ENCODE measurements around the gene GAST. TPM values are rescaled to one million over a fixed set of nuclear protein-coding genes. Genes with fewer than 3 reads are reported as not detected.

Gene GAST
- total and polyA plus RNA-seq, 9 of the 15 experiments (the other 6 are each of a cell fraction or from before 2014, with no cell fraction given) = not detected

DNA sequence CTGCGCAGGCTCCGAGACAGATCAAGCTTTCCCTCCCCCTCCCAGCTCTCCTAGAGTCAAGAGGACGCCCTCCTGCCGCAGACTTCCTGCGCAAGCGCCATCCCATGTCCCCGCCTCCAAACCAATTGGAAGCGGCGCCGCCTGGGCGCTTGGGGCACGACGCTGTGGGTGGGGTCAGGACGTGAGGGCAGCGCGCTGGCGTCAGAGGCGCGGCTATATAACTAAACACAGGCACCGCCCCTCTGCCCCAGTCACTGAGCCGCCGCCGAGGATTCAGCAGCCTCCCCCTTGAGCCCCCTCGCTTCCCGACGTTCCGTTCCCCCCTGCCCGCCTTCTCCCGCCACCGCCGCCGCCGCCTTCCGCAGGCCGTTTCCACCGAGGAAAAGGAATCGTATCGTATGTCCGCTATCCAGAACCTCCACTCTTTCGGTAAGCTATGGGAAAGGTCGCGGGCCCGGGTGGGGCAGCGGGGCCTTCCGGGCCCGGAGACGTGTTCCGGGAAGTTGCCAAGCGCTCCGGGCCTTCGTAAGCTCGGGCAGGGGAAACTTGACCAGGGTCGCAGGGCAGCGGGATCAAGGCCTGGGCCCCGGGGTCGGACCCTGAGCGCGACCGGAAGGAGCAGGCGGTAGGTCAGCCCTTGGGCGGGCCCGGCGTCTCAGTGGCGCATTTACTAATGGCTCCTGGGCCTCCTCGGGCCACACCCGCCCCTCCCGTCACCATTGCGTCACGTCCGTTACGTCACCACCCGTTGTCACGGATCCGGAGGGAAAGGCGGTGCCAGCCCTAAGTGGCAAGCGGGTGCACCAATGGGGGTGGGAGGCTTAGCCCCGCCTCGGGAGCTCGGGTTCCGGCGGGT, 23.3 kb upstream of the GAST start, which contains the start of gene EIF1 (continued):
- TF ChIP-seq SNRNP70 (optimal IDR thresholded peaks at IDR 0.05; ENCODE audit: low read depth, low read length) (no peak), ZNF696 (CRISPR knock-in tag; conservative IDR thresholded peaks at IDR 0.05) (no peak), SMAD4 (CRISPR knock-in tag; conservative IDR thresholded peaks at IDR 0.05) (peak; percentile 81), MTA1 (IDR thresholded peaks at IDR 0.05; ENCODE audit: borderline replicate concordance) (no peak), NR2C2 (CRISPR knock-in tag; IDR thresholded peaks at IDR 0.05) (peak; percentile 52), NR2C2 (tag; IDR thresholded peaks at IDR 0.05) (peak; percentile 96), NR1H2 (CRISPR knock-in tag; IDR thresholded peaks at IDR 0.05) (peak; percentile 88), ZNF561 (CRISPR knock-in tag; conservative IDR thresholded peaks at IDR 0.05) (no peak), PTRF (tag; IDR thresholded peaks at IDR 0.05) (no peak), LEF1 (IDR thresholded peaks at IDR 0.05) (no peak), TAF1 (IDR thresholded peaks at IDR 0.05; ENCODE audit: control insufficient read depth, extremely low read depth, insufficient read depth, low read length, severe bottlenecking) (peak; percentile 96), ZNF589 (CRISPR knock-in tag; IDR thresholded peaks at IDR 0.05; ENCODE audit: low read depth) (peak; percentile 91; the same call in 1 of the 2 replicates), CREB1 (IDR thresholded peaks at IDR 0.05) (peak; percentile 98), CREB1 (CRISPR knock-in tag; IDR thresholded peaks at IDR 0.05) (peak; percentile 96), RCOR1 (IDR thresholded peaks at IDR 0.05; ENCODE audit: borderline replicate concordance in 1 of 2, low read depth in 2 of 2, low read length in 2 of 2) (peak in 1 of 2 experiments; percentile 33; a peak in 1 of 4 replicates), ZNF785 (CRISPR knock-in tag; IDR thresholded peaks at IDR 0.05) (no peak), PHF20 (IDR thresholded peaks at IDR 0.05; ENCODE audit: partially characterized antibody) (peak; percentile 80), RBFOX2 (IDR thresholded peaks at IDR 0.05; ENCODE audit: low read depth, low read length) (peak; percentile 100), DMBX1 (CRISPR knock-in tag; IDR thresholded peaks at IDR 0.05; ENCODE audit: borderline replicate concordance) (no peak; the same call in 1 of the 2 replicates), ZNF143 (CRISPR knock-in tag; IDR thresholded peaks at IDR 0.05) (no peak), ZNF551 (CRISPR knock-in tag; IDR thresholded peaks at IDR 0.05) (no peak), CBFA2T2 (conservative IDR thresholded peaks at IDR 0.05) (no peak), HCFC1 (IDR thresholded peaks at IDR 0.05; ENCODE audit: low read depth, low read length) (peak; percentile 60), POU5F1 (IDR thresholded peaks at IDR 0.05; ENCODE audit: borderline replicate concordance, low read depth, low read length, partially characterized antibody) (no peak), KDM5B (IDR thresholded peaks at IDR 0.05; ENCODE audit: insufficient replicate concordance, low read depth, low read length) (peak; percentile 98), CC2D1A (IDR thresholded peaks at IDR 0.05) (no peak)
- TF ChIP-seq, protein P1, sequence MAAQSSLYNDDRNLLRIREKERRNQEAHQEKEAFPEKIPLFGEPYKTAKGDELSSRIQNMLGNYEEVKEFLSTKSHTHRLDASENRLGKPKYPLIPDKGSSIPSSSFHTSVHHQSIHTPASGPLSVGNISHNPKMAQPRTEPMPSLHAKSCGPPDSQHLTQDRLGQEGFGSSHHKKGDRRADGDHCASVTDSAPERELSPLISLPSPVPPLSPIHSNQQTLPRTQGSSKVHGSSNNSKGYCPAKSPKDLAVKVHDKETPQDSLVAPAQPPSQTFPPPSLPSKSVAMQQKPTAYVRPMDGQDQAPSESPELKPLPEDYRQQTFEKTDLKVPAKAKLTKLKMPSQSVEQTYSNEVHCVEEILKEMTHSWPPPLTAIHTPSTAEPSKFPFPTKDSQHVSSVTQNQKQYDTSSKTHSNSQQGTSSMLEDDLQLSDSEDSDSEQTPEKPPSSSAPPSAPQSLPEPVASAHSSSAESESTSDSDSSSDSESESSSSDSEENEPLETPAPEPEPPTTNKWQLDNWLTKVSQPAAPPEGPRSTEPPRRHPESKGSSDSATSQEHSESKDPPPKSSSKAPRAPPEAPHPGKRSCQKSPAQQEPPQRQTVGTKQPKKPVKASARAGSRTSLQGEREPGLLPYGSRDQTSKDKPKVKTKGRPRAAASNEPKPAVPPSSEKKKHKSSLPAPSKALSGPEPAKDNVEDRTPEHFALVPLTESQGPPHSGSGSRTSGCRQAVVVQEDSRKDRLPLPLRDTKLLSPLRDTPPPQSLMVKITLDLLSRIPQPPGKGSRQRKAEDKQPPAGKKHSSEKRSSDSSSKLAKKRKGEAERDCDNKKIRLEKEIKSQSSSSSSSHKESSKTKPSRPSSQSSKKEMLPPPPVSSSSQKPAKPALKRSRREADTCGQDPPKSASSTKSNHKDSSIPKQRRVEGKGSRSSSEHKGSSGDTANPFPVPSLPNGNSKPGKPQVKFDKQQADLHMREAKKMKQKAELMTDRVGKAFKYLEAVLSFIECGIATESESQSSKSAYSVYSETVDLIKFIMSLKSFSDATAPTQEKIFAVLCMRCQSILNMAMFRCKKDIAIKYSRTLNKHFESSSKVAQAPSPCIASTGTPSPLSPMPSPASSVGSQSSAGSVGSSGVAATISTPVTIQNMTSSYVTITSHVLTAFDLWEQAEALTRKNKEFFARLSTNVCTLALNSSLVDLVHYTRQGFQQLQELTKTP (IDR thresholded peaks at IDR 0.05; ENCODE audit: low read depth in 1 of 2, partially characterized antibody in 2 of 2) = peak; percentile 70 to 81
